IPS-15b (cell line): ENCODE measurements around the gene DENND1A.
"Not testable (repeated sequence)": the region's sequence is repeated elsewhere in the genome, so short reads cannot be mapped to it uniquely, and the experiment has no call there.

Experiments used
- H3K27me3 ChIP-seq: one replicate; pipeline ENCODE4 v1.6.1; 2013; ENCODE audit warnings: low read length; ENCODE audit not compliant: control insufficient read depth, insufficient read depth
- H3K36me3 ChIP-seq: one replicate; pipeline ENCODE4 v1.6.1; 2013; ENCODE audit warnings: low read length; ENCODE audit not compliant: control insufficient read depth, insufficient read depth
- H3K4me1 ChIP-seq: one replicate; pipeline ENCODE4 v1.6.1; 2013; ENCODE audit warnings: mild to moderate bottlenecking, low read length; ENCODE audit not compliant: control insufficient read depth, insufficient read depth
- H3K4me3 ChIP-seq: one replicate; pipeline ENCODE4 v1.5.1; 2013; ENCODE audit warnings: low read depth, low read length
- H3K9ac ChIP-seq: one replicate; pipeline ENCODE4 v1.6.1; 2013; ENCODE audit warnings: low read depth, mild to moderate bottlenecking, low read length
- H3K9me3 ChIP-seq: one replicate; pipeline ENCODE4 v1.6.1; 2013; ENCODE audit warnings: mild to moderate bottlenecking, low read length; ENCODE audit not compliant: control insufficient read depth, insufficient read depth

DENND1A gene

DNA sequence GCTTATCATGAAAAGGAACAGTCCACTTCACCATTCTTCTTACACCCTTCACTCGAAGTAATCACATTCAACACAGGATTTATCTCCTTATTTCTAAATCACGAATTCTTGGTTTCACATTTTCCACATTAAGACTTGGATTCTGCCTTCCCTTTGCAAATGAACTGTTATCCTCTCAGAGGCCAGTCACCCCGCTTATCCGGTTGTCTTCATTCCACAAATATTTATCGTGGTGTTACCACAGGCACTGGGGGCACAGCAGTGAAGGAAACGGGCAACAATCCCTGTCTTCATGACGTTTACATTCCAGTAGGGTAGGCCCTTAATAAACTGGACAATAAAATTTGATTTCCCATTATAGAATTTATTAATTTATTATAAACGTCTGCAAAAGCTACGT, 284.2 kb downstream of the DENND1A start:
- no peaks in the 10 kb centered on the region for H3K4me1 ChIP-seq
- H3K36me3 ChIP-seq, result no peaks in the 10 kb centered on the region
- H3K9ac ChIP-seq, result no peak overlapping the region
- H3K4me3 ChIP-seq, result no peak overlapping the region
- H3K9me3 ChIP-seq, result no peaks in the 10 kb centered on the region
- no peaks in the 10 kb centered on the region for H3K27me3 ChIP-seq

- no peak overlapping the region for H3K9ac ChIP-seq
- H3K4me3 ChIP-seq, result no peak overlapping the region
- no peaks in the 10 kb centered on the region for H3K36me3 ChIP-seq
- no peaks in the 10 kb centered on the region for H3K27me3 ChIP-seq
- H3K4me1 ChIP-seq, result no peaks in the 10 kb centered on the region
- H3K9me3 ChIP-seq, result no peaks in the 10 kb centered on the region
Observed at GRCh38 chr9:123645126-123645525, 284.8 kb downstream of the DENND1A start.

- Histone ChIP-seq H3K27me3 (no peaks in the 10 kb centered on the region), H3K4me3 (no peak overlapping the region)
Observed at GRCh38 chr9:123643518-123643917, 286.4 kb downstream of the DENND1A start.

GRCh38 chr9:123642291-123643278, 287.3 kb downstream of the DENND1A start:
- Histone ChIP-seq H3K36me3 (no peaks in the 10 kb centered on the region), H3K27me3 (no peaks in the 10 kb centered on the region), H3K4me3 (no peak overlapping the region), H3K9ac (no peak overlapping the region), H3K9me3 (no peaks in the 10 kb centered on the region), H3K4me1 (no peaks in the 10 kb centered on the region)

More at GRCh38 chr9:123643518-123643917, 286.4 kb downstream of the DENND1A start:
- no peaks in the 10 kb centered on the region for H3K9me3 ChIP-seq
- no peaks in the 10 kb centered on the region for H3K4me1 ChIP-seq
- no peak overlapping the region for H3K9ac ChIP-seq
- H3K36me3 ChIP-seq, result no peaks in the 10 kb centered on the region

- Histone ChIP-seq H3K36me3 (no peaks in the 10 kb centered on the region), H3K4me3 (no peak overlapping the region), H3K27me3 (no peaks in the 10 kb centered on the region), H3K4me1 (no peaks in the 10 kb centered on the region), H3K9me3 (no peaks in the 10 kb centered on the region), H3K9ac (no peak overlapping the region)
Observed at GRCh38 chr9:123640792-123641222, 289.1 kb downstream of the DENND1A start.

- H3K36me3 ChIP-seq, result no peaks in the 10 kb centered on the region
- no peaks in the 10 kb centered on the region for H3K9me3 ChIP-seq
- no peak overlapping the region for H3K9ac ChIP-seq
- H3K27me3 ChIP-seq, result no peaks in the 10 kb centered on the region
- no peak overlapping the region for H3K4me3 ChIP-seq
- no peaks in the 10 kb centered on the region for H3K4me1 ChIP-seq
Observed at GRCh38 chr9:123639743-123640142, 290.2 kb downstream of the DENND1A start.

DNA sequence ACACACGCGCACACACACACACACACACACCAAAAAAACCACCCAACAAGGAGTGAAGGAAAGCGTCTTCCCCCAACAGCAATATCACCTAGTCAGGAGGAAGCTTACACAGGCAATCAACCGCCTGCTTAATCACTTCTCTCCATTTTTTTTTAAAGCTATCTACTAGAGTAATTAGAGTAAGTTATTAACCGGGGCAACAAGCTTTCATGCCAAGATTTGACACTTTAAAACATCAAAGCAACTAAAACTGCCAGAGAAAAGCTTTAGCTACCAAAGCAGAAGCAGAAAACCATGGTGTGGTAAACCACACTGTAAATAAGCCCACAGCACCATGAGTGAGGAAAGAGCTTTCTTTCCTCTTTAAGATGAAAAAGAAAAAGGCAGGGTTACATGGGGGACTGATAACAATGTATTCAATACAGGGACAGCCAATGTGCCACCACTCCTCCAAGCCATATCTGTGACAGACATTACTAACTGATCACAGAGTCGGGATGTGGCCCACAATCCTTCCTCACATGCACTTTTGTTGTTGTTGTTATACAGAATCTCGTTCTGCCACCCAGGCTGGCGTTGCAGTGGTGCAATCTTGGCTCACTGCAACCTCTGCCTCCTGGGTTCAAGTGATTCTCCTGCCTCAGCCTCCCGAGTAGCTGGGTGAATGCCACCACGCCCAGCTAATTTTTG, 291.8 kb downstream of the DENND1A start:
- H3K27me3 ChIP-seq, result no peaks in the 10 kb centered on the region
- no peak overlapping the region for H3K9ac ChIP-seq
- H3K4me3 ChIP-seq, result no peak overlapping the region
- no peaks in the 10 kb centered on the region for H3K36me3 ChIP-seq
- no peaks in the 10 kb centered on the region for H3K9me3 ChIP-seq
- H3K4me1 ChIP-seq, result no peaks in the 10 kb centered on the region

DNA sequence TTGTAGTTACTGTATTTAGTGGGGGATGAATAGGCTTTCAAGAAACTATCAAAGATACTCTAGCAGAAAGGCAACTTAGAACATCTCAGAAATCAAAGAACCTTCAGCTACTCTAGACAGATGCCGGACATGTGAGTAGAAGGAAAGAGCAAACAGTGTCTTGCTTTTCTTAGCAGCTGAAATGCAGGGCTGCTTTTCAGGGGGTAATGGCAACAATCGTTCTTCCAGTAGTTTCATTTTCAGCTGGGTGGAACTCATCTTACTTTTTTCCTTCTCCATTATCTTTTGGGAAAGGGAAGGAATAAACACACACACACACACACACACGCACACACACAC, 292.4 kb downstream of the DENND1A start:
- Histone ChIP-seq H3K4me3 (no peak overlapping the region), H3K9me3 (no peaks in the 10 kb centered on the region), H3K27me3 (no peaks in the 10 kb centered on the region), H3K36me3 (no peaks in the 10 kb centered on the region), H3K9ac (no peak overlapping the region), H3K4me1 (no peaks in the 10 kb centered on the region)

GRCh38 chr9:123636805-123637204, 293.1 kb downstream of the DENND1A start:
- H3K4me3 ChIP-seq, H3K4me1 ChIP-seq, H3K27me3 ChIP-seq, H3K36me3 ChIP-seq, H3K9ac ChIP-seq, H3K9me3 ChIP-seq: not testable (repeated sequence)

GRCh38 chr9:123631862-123632261, 298.1 kb downstream of the DENND1A start:
- Histone ChIP-seq H3K27me3 (no peaks in the 10 kb centered on the region), H3K36me3 (peaks cover 2% of the 10 kb centered on the region), H3K4me1 (no peaks in the 10 kb centered on the region), H3K4me3 (no peak overlapping the region), H3K9ac (no peak overlapping the region), H3K9me3 (no peaks in the 10 kb centered on the region)

- H3K36me3 ChIP-seq, result peaks cover 2% of the 10 kb centered on the region
- H3K9ac ChIP-seq, result no peak overlapping the region
- H3K4me3 ChIP-seq, result no peak overlapping the region
- H3K4me1 ChIP-seq, result no peaks in the 10 kb centered on the region
- H3K27me3 ChIP-seq, result no peaks in the 10 kb centered on the region
- no peaks in the 10 kb centered on the region for H3K9me3 ChIP-seq
Observed at GRCh38 chr9:123630233-123630632, 299.7 kb downstream of the DENND1A start.

DNA sequence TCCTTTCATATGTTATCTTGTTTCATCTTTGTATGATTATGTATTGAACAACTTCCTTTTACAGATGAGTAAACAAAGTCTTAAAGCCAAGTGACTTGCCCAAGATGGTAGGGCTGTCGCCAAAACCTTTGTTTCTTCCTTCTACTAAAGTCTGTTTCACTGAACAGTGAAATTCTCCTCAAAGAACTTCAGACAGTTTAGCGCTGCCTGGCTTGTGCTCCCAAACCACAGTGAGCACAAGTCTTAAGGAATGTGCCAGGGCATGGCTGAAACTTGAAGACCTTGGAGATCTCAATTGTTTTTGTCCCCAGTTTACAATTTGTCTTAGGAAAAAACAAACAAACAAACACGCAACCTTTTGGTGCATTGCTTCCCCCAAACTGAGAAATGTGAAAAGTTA, 300.4 kb downstream of the DENND1A start:
- Histone ChIP-seq H3K4me3 (no peak overlapping the region), H3K9ac (no peak overlapping the region), H3K9me3 (no peaks in the 10 kb centered on the region), H3K4me1 (no peaks in the 10 kb centered on the region), H3K36me3 (peaks cover 2% of the 10 kb centered on the region), H3K27me3 (no peaks in the 10 kb centered on the region)
